GM23248 (cell line): ENCODE measurements around the gene DDC.

Experiments used
- EZH2 ChIP-seq: fragments of 200-600 bp; sonication (generic); IDR thresholded peaks from 2 replicates; pipeline ENCODE4 v1.6.1; 2018; ENCODE audit warnings: antibody characterized with exemption, mild to moderate bottlenecking; ENCODE audit not compliant: insufficient read depth, poor library complexity, severe bottlenecking
- EZH2phosphoT487 ChIP-seq: fragments of 200-600 bp; sonication (generic); IDR thresholded peaks from 2 replicates; pipeline ENCODE4 v1.6.1; 2018; ENCODE audit warnings: antibody characterized with exemption, moderate library complexity, mild to moderate bottlenecking, low read depth; ENCODE audit not compliant: insufficient read depth

DNA sequence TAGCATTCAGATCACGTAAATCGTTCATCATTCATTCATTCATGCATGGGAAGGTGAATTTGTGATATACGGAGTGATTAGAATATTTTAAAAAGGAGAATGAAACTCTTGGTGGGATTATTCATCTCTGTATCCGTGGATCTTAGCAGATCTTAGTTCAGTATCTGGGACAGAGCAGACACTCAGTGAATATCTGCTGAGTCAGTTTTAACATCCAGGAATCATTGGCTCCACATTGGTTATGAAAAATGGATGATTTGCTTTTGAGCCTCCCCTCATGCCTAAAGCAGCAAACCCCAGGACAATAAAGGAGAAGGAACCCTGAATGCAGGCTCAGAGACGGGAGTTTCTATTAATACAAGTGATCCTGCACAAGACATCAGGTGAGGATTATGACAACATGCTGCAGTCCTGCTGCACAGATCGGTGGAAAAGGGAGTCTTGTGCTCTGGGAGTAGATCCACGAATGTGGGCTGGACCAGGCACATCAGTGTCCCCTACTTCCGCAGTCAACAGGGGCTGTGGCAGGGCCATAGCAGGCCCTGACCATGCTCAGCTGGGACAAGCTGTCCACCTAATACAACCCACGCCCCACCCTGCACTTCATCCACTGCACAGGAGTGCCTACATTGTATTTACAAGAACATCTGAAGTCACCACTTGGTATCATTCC is 88.1 kb downstream of the DDC start:
- TF ChIP-seq EZH2phosphoT487 (no peak), EZH2 (no peak)
